Measurements from ENCODE around the gene MAP2K5.

MAP2K5 gene

GRCh38 chr15:67578020-67578600, 35.6 kb downstream of the MAP2K5 start:
- H3K4me3 Mint-ChIP-seq: no peak overlapping the region
- H3K27ac Mint-ChIP-seq: no peak overlapping the region
- H3K27me3 Mint-ChIP-seq: no peaks in the 10 kb centered on the region
- peaks cover 8% of the 10 kb centered on the region for H3K4me1 Mint-ChIP-seq (ENCODE audit: low read depth)
- intact Hi-C loops (cut with micrococcal nuclease): no loop called here
- H3K36me3 Mint-ChIP-seq (ENCODE audit: low read depth): peaks cover 24% of the 10 kb centered on the region
- no peaks in the 10 kb centered on the region for H3K9me3 Mint-ChIP-seq

- H3K36me3 Mint-ChIP-seq (ENCODE audit: low read depth): peaks cover 15% of the 10 kb centered on the region
- H3K9me3 Mint-ChIP-seq: no peaks in the 10 kb centered on the region
- no peaks in the 10 kb centered on the region for H3K27me3 Mint-ChIP-seq
- H3K4me1 Mint-ChIP-seq (ENCODE audit: low read depth): peaks cover 8% of the 10 kb centered on the region
- no peak overlapping the region for H3K27ac Mint-ChIP-seq
- intact Hi-C loops (cut with micrococcal nuclease): no loop called here
- H3K4me3 Mint-ChIP-seq: no peak overlapping the region
Observed at GRCh38 chr15:67579164-67579563, 36.7 kb downstream of the MAP2K5 start.

GRCh38 chr15:67579967-67580366, 37.5 kb downstream of the MAP2K5 start:
- Mint-ChIP-seq H3K4me1 (ENCODE audit: low read depth) (peaks cover 3% of the 10 kb centered on the region), H3K4me3 (no peak overlapping the region), H3K27me3 (no peaks in the 10 kb centered on the region), H3K9me3 (no peaks in the 10 kb centered on the region), H3K36me3 (ENCODE audit: low read depth) (peaks cover 19% of the 10 kb centered on the region), H3K27ac (no peak overlapping the region)
- intact Hi-C loops (cut with micrococcal nuclease): no loop called here

- no peaks in the 10 kb centered on the region for H3K4me1 Mint-ChIP-seq (ENCODE audit: low read depth)
- peaks cover 47% of the 10 kb centered on the region for H3K36me3 Mint-ChIP-seq (ENCODE audit: low read depth)
- no peak overlapping the region for H3K4me3 Mint-ChIP-seq
- H3K9me3 Mint-ChIP-seq: no peaks in the 10 kb centered on the region
- intact Hi-C loops (cut with micrococcal nuclease): no loop called here
- no peak overlapping the region for H3K27ac Mint-ChIP-seq
- H3K27me3 Mint-ChIP-seq: no peaks in the 10 kb centered on the region
Observed at GRCh38 chr15:67584157-67584556, 41.7 kb downstream of the MAP2K5 start.

GRCh38 chr15:67585681-67586080, 43.2 kb downstream of the MAP2K5 start:
- H3K9me3 Mint-ChIP-seq: no peaks in the 10 kb centered on the region
- H3K27me3 Mint-ChIP-seq: no peaks in the 10 kb centered on the region
- no peak overlapping the region for H3K4me3 Mint-ChIP-seq
- no peaks in the 10 kb centered on the region for H3K4me1 Mint-ChIP-seq (ENCODE audit: low read depth)
- H3K27ac Mint-ChIP-seq: no peak overlapping the region
- peaks cover 54% of the 10 kb centered on the region for H3K36me3 Mint-ChIP-seq (ENCODE audit: low read depth)
- intact Hi-C loops (cut with micrococcal nuclease): no loop called here

- intact Hi-C loops (cut with micrococcal nuclease): no loop called here
- Mint-ChIP-seq H3K4me1 (ENCODE audit: low read depth) (no peaks in the 10 kb centered on the region), H3K9me3 (no peaks in the 10 kb centered on the region), H3K27me3 (no peaks in the 10 kb centered on the region), H3K4me3 (no peak overlapping the region), H3K27ac (no peak overlapping the region), H3K36me3 (ENCODE audit: low read depth) (peaks cover 51% of the 10 kb centered on the region)
Observed at GRCh38 chr15:67587331-67587730, 44.8 kb downstream of the MAP2K5 start.

GRCh38 chr15:67587754-67588153, 45.3 kb downstream of the MAP2K5 start:
- Mint-ChIP-seq H3K36me3 (ENCODE audit: low read depth) (peaks cover 48% of the 10 kb centered on the region), H3K4me3 (no peak overlapping the region), H3K4me1 (ENCODE audit: low read depth) (no peaks in the 10 kb centered on the region), H3K9me3 (no peaks in the 10 kb centered on the region), H3K27me3 (no peaks in the 10 kb centered on the region), H3K27ac (no peak overlapping the region)
- intact Hi-C loops (cut with micrococcal nuclease): no loop called here

GRCh38 chr15:67590191-67590590, 47.7 kb downstream of the MAP2K5 start:
- Mint-ChIP-seq H3K27ac (no peak overlapping the region), H3K27me3 (no peaks in the 10 kb centered on the region), H3K4me3 (no peak overlapping the region), H3K36me3 (ENCODE audit: low read depth) (peaks cover 37% of the 10 kb centered on the region), H3K9me3 (no peaks in the 10 kb centered on the region), H3K4me1 (ENCODE audit: low read depth) (no peaks in the 10 kb centered on the region)
- intact Hi-C loops (cut with micrococcal nuclease): no loop called here

- Mint-ChIP-seq H3K9me3 (no peaks in the 10 kb centered on the region), H3K4me3 (no peak overlapping the region), H3K27me3 (no peaks in the 10 kb centered on the region), H3K27ac (no peak overlapping the region), H3K36me3 (ENCODE audit: low read depth) (peaks cover 40% of the 10 kb centered on the region), H3K4me1 (ENCODE audit: low read depth) (no peaks in the 10 kb centered on the region)
- intact Hi-C loops (cut with micrococcal nuclease): no loop called here
Observed at GRCh38 chr15:67592245-67592644, 49.7 kb downstream of the MAP2K5 start.

GRCh38 chr15:67593562-67593961, 51.1 kb downstream of the MAP2K5 start:
- no peak overlapping the region for H3K4me3 Mint-ChIP-seq
- no peaks in the 10 kb centered on the region for H3K27me3 Mint-ChIP-seq
- no peaks in the 10 kb centered on the region for H3K9me3 Mint-ChIP-seq
- H3K36me3 Mint-ChIP-seq (ENCODE audit: low read depth): peaks cover 37% of the 10 kb centered on the region
- no peaks in the 10 kb centered on the region for H3K4me1 Mint-ChIP-seq (ENCODE audit: low read depth)
- intact Hi-C loops (cut with micrococcal nuclease): no loop called here
- H3K27ac Mint-ChIP-seq: no peak overlapping the region

- intact Hi-C loops (cut with micrococcal nuclease): no loop called here
- H3K4me3 Mint-ChIP-seq: no peak overlapping the region
- no peak overlapping the region for H3K27ac Mint-ChIP-seq
- peaks cover 34% of the 10 kb centered on the region for H3K36me3 Mint-ChIP-seq (ENCODE audit: low read depth)
- H3K27me3 Mint-ChIP-seq: no peaks in the 10 kb centered on the region
- no peaks in the 10 kb centered on the region for H3K9me3 Mint-ChIP-seq
- H3K4me1 Mint-ChIP-seq (ENCODE audit: low read depth): no peaks in the 10 kb centered on the region
Observed at GRCh38 chr15:67594770-67595169, 52.3 kb downstream of the MAP2K5 start.

- H3K36me3 Mint-ChIP-seq (ENCODE audit: low read depth): peaks cover 34% of the 10 kb centered on the region
- no peak overlapping the region for H3K4me3 Mint-ChIP-seq
- intact Hi-C loops (cut with micrococcal nuclease): no loop called here
- no peak overlapping the region for H3K27ac Mint-ChIP-seq
- no peaks in the 10 kb centered on the region for H3K9me3 Mint-ChIP-seq
- no peaks in the 10 kb centered on the region for H3K4me1 Mint-ChIP-seq (ENCODE audit: low read depth)
- H3K27me3 Mint-ChIP-seq: no peaks in the 10 kb centered on the region
Observed at GRCh38 chr15:67595572-67595971, 53.1 kb downstream of the MAP2K5 start.

GRCh38 chr15:67601073-67601472, 58.6 kb downstream of the MAP2K5 start:
- intact Hi-C loops (cut with micrococcal nuclease): no loop called here
- Mint-ChIP-seq H3K4me3 (no peak overlapping the region), H3K36me3 (ENCODE audit: low read depth) (peaks cover 57% of the 10 kb centered on the region), H3K27ac (no peak overlapping the region), H3K4me1 (ENCODE audit: low read depth) (no peaks in the 10 kb centered on the region), H3K27me3 (no peaks in the 10 kb centered on the region), H3K9me3 (no peaks in the 10 kb centered on the region)

GRCh38 chr15:67603063-67603462, 60.6 kb downstream of the MAP2K5 start:
- no peaks in the 10 kb centered on the region for H3K4me1 Mint-ChIP-seq (ENCODE audit: low read depth)
- no peaks in the 10 kb centered on the region for H3K9me3 Mint-ChIP-seq
- no peaks in the 10 kb centered on the region for H3K27me3 Mint-ChIP-seq
- no peak overlapping the region for H3K4me3 Mint-ChIP-seq
- H3K36me3 Mint-ChIP-seq (ENCODE audit: low read depth): peaks cover 51% of the 10 kb centered on the region
- no peak overlapping the region for H3K27ac Mint-ChIP-seq
- intact Hi-C loops (cut with micrococcal nuclease): no loop called here

- H3K4me1 Mint-ChIP-seq (ENCODE audit: low read depth): no peaks in the 10 kb centered on the region
- H3K9me3 Mint-ChIP-seq: no peaks in the 10 kb centered on the region
- H3K36me3 Mint-ChIP-seq (ENCODE audit: low read depth): peaks cover 41% of the 10 kb centered on the region
- no peak overlapping the region for H3K27ac Mint-ChIP-seq
- H3K4me3 Mint-ChIP-seq: no peak overlapping the region
- no peaks in the 10 kb centered on the region for H3K27me3 Mint-ChIP-seq
- intact Hi-C loops (cut with micrococcal nuclease): no loop called here
Observed at GRCh38 chr15:67605871-67606270, 63.4 kb downstream of the MAP2K5 start.

Data from dendritic cell treated with granulocyte-macrophage colony-stimulating factor and Interleukin-4, amounts not matched to agents 40 ng/mL and 50 ng/mL, for 4 days (primary cell).